Measurements from ENCODE around the gene GPR39.

DNA sequence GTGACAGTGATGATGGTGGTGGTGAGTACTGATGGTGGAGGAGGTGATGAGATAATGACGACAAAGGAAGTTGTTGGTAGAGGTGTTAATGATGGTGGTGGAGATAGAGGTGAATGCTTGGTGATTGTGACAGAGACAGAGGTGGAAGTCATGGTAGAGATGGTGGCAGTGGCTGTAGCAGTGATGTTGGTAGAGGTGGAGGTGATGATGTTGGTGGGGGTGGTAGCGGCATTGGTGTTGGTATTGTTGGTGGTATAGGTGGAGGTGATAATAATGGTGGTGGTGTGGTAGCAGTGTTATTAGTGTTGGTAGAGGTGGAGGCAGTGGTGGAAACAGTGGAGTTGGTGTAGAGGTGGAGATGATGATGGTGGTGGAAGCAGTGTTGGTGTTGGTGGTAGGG is 217.0 kb downstream of the GPR39 start:
- TF ChIP-seq, protein P1, sequence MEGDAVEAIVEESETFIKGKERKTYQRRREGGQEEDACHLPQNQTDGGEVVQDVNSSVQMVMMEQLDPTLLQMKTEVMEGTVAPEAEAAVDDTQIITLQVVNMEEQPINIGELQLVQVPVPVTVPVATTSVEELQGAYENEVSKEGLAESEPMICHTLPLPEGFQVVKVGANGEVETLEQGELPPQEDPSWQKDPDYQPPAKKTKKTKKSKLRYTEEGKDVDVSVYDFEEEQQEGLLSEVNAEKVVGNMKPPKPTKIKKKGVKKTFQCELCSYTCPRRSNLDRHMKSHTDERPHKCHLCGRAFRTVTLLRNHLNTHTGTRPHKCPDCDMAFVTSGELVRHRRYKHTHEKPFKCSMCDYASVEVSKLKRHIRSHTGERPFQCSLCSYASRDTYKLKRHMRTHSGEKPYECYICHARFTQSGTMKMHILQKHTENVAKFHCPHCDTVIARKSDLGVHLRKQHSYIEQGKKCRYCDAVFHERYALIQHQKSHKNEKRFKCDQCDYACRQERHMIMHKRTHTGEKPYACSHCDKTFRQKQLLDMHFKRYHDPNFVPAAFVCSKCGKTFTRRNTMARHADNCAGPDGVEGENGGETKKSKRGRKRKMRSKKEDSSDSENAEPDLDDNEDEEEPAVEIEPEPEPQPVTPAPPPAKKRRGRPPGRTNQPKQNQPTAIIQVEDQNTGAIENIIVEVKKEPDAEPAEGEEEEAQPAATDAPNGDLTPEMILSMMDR (IDR thresholded peaks at IDR 0.05), result no peak
- TF ChIP-seq POLR2AphosphoS5 (IDR thresholded peaks at IDR 0.05), result no peak
- TF ChIP-seq POLR2A (IDR thresholded peaks at IDR 0.05), result no peak

Data from upper lobe of left lung (tissue), 4 donors.